Esophagus muscularis mucosa (tissue), 4 donors: ENCODE results near the gene TRAPPC12.

Experiments
- CTCF ChIP-seq, 3 experiments: fragments of 200-600 bp in 2 of 3; fragments of 450-650 bp in 1 of 3; sonication (generic) in 2 of 3; IDR thresholded peaks; one replicate each; pipeline ENCODE4 v1.5.1; 2017 to 2019; ENCODE audit warnings: antibody characterized with exemption in 3 of 3, mild to moderate bottlenecking in 2 of 3, moderate library complexity in 1 of 3
- EP300 ChIP-seq: sonication (generic); formaldehyde crosslinking; IDR thresholded peaks from one replicate; pipeline ENCODE4 v1.6.1; 2017; ENCODE audit warnings: antibody characterized with exemption
- POLR2A ChIP-seq: fragments of 450-650 bp; IDR thresholded peaks from one replicate; pipeline ENCODE4 v1.6.1; 2017; ENCODE audit warnings: antibody characterized with exemption, moderate library complexity, mild to moderate bottlenecking, low read depth
- POLR2AphosphoS5 ChIP-seq, 2 donors: sonication (generic); formaldehyde crosslinking; IDR thresholded peaks; one replicate each; pipeline ENCODE4 v1.6.1; 2017; ENCODE audit warnings: antibody characterized with exemption in 2 of 2

GRCh38 chr2:3430172-3430571 lies 50.7 kb downstream of the TRAPPC12 start:
- TF ChIP-seq POLR2A (no peak), CTCF (IDR thresholded peaks at IDR 0.05) (no peak), POLR2AphosphoS5 (IDR thresholded peaks at IDR 0.05) (no peak), EP300 (no peak)
